ENCODE results near the gene ZNF71. TPM values are rescaled to one million over a fixed set of nuclear protein-coding genes. Genes with fewer than 3 reads are reported as not detected.

The ZNF71 gene
- total and polyA plus RNA-seq, 2 of the 8 experiments (the other 6 are each of a cell fraction or from before 2014, with no cell fraction given): 8.2 to 12.4 TPM

- no peak for TF ChIP-seq TEAD4 (IDR thresholded peaks at IDR 0.05; ENCODE audit: low read depth, low read length)
- TF ChIP-seq TBP (IDR thresholded peaks at IDR 0.05; ENCODE audit: low read depth, low read length): no peak
- TF ChIP-seq NRF1 (IDR thresholded peaks at IDR 0.05; ENCODE audit: low read depth, low read length): no peak
- TF ChIP-seq KDM4A (IDR thresholded peaks at IDR 0.05; ENCODE audit: low read depth, low read length, severe bottlenecking): no peak
- TF ChIP-seq SUZ12 (IDR thresholded peaks at IDR 0.05; ENCODE audit: low read length): no peak
- TF ChIP-seq BCL11A (IDR thresholded peaks at IDR 0.05; ENCODE audit: low read depth in 2 of 2, low read length in 2 of 2): no peak
These were observed 69.4 kb downstream of the ZNF71 start (continued) for GRCh38 chr19:56664511-56664910.

All from H1 (cell line).